ENCODE data around the gene DPEP2. TPM values are rescaled to one million over a fixed set of nuclear protein-coding genes. Genes with fewer than 3 reads are reported as not detected.
"Not testable (repeated sequence)": the region's sequence is repeated elsewhere in the genome, so short reads cannot be mapped to it uniquely, and the experiment has no call there.

DPEP2 gene
- total RNA-seq, 1 donor from 2014 or later = 0.99 TPM

DNA sequence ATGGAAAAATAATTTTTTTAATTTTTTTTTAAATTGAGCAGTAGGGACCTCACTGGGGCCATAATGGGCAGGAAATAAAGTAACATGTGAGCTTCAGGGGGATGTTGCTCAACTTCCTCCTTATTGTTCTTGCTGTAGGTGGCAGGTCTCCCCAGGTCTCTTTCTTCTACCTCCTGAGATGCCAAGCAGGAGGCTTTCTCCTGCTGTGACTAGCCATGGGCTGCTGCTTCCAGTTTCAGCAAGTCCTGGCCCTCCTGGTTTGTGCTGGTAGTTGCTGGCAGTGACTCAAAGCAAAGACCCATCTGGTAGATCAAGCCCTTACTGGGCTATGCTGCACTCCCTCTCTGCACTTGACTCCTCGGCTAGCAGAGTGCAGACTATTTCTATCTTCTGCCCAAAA lies 14.2 kb upstream of the DPEP2 start:
- TF ChIP-seq, protein P1, sequence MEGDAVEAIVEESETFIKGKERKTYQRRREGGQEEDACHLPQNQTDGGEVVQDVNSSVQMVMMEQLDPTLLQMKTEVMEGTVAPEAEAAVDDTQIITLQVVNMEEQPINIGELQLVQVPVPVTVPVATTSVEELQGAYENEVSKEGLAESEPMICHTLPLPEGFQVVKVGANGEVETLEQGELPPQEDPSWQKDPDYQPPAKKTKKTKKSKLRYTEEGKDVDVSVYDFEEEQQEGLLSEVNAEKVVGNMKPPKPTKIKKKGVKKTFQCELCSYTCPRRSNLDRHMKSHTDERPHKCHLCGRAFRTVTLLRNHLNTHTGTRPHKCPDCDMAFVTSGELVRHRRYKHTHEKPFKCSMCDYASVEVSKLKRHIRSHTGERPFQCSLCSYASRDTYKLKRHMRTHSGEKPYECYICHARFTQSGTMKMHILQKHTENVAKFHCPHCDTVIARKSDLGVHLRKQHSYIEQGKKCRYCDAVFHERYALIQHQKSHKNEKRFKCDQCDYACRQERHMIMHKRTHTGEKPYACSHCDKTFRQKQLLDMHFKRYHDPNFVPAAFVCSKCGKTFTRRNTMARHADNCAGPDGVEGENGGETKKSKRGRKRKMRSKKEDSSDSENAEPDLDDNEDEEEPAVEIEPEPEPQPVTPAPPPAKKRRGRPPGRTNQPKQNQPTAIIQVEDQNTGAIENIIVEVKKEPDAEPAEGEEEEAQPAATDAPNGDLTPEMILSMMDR (IDR thresholded peaks at IDR 0.05; ENCODE audit: borderline replicate concordance) = no peak
- no peak for DNase-seq
- intact Hi-C loops (cut with micrococcal nuclease) = no loop called here
- no peaks in the 10 kb centered on the region for H3K36me3 ChIP-seq
- H3K4me1 ChIP-seq = no peaks in the 10 kb centered on the region
- no peaks in the 10 kb centered on the region for H3K9me3 ChIP-seq (replicated peaks)
- no peak overlapping the region for H3K27ac ChIP-seq (replicated peaks)
- no peaks in the 10 kb centered on the region for H3K27me3 ChIP-seq (ENCODE audit: low read depth)
- no peak overlapping the region for H3K4me3 ChIP-seq

DNA sequence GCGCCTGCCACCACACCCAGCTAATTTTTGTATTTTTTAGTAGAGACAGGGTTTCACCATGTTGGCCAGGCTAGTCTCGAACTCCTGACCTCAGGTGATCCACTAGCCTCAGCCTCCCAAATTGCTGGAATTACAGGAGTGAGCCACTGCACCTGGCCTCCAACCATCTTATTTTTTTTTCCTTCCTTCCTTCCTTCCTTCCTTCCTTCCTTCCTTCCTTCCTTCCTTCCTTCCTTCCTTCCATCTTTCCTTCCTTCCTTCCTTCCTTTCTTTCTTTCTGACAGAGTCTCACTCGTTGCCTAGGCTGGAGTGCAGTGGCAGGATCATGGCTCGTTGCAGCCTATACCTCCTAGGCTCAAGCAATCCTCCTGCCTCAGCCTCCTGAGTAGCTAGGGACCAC lies 10.6 kb upstream of the DPEP2 start:
- intact Hi-C loops (cut with micrococcal nuclease); H3K4me1 ChIP-seq; DNase-seq; H3K9me3 ChIP-seq (replicated peaks); H3K27me3 ChIP-seq (ENCODE audit: low read depth); H3K4me3 ChIP-seq; H3K27ac ChIP-seq (replicated peaks); H3K36me3 ChIP-seq: not testable (repeated sequence)

DNA sequence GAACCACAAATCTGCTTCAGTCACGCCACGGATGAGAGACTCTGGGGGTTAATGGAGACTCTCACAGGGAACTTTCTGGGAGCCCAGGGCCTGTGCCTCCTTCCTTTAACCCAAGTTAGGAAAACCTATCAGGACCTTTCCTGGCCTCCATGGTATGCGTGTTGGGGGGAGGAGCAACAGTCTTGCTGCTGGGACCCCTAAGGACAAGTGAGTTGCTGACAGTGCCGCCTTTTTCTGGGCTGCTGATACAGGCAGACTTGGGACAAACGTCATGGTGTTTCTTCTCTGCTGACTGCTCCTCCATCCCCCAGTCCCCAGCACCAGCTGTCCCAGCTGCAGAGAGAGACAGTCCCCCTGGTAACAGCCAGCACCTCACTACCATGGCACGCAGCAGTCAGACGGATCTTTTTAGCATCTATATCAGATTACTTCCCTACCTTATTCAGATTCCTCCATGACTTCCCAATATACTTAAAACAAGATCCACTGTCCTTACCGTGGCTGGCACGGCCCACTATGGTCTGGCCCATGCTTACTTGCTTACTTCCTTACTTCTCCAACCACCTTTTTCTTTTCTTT lies 10.0 kb upstream of the DPEP2 start:
- DNase-seq = no peak
- H3K36me3 ChIP-seq = no peaks in the 10 kb centered on the region
- no peak overlapping the region for H3K27ac ChIP-seq (replicated peaks)
- H3K4me3 ChIP-seq = no peak overlapping the region
- no peaks in the 10 kb centered on the region for H3K4me1 ChIP-seq
- intact Hi-C loops (cut with micrococcal nuclease) = no loop called here
- no peaks in the 10 kb centered on the region for H3K9me3 ChIP-seq (replicated peaks)
- TF ChIP-seq, protein P1 (IDR thresholded peaks at IDR 0.05; ENCODE audit: borderline replicate concordance) = no peak
- no peaks in the 10 kb centered on the region for H3K27me3 ChIP-seq (ENCODE audit: low read depth)

DNA sequence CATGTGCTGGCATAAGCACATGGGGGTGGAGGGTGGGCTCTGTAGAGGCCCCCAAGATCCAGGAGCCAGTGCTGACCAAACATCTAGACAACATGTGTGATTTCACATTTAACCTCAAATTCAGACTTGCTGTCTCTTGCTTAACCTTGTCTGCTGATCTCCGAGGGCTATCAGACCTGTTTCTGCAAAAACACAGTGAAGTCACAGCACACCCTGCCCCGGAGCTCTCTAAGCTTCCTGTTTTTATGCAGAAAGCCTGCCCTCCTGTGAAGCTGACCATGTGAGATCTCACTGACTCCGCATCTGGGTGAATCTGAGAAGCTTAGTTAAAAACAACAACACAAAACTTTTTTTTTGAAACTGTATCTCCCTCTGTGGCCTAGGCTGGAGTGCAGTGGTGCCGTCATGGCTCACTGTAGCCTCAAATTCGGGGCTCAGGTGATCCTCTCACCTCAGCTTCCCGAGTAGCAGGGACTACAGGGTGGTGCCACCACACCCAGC lies 6.6 kb upstream of the DPEP2 start:
- DNase-seq = no peak
- no peaks in the 10 kb centered on the region for H3K9me3 ChIP-seq (replicated peaks)
- H3K4me3 ChIP-seq = no peak overlapping the region
- H3K27me3 ChIP-seq (ENCODE audit: low read depth) = no peaks in the 10 kb centered on the region
- TF ChIP-seq, protein P1 (IDR thresholded peaks at IDR 0.05; ENCODE audit: borderline replicate concordance) = no peak
- H3K27ac ChIP-seq (replicated peaks) = peak overlapping the region; percentile 30
- H3K4me1 ChIP-seq = peaks cover under 1% of the 10 kb centered on the region
- H3K36me3 ChIP-seq = no peaks in the 10 kb centered on the region
- intact Hi-C loops (cut with micrococcal nuclease) = no loop called here

DNA sequence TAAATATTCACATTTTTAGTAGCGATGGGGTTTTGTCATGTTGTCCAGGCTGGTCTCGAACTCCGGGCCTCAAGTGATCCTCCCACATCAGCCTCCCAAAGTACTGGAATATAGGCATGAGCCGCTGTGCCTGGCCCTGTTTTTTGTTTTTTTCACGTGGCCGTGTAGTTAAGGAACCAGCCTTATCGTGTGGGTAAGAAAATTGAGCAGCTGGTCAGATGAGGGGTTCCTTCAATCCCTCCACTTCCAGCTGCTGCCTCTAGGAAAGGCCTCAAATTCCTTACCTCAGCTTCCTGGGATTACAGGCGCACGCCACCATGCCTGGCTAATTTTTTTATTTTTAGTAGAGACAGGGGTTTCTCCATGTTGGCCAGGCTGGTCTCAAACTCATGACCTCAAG lies 5.9 kb upstream of the DPEP2 start:
- no peaks in the 10 kb centered on the region for H3K36me3 ChIP-seq
- no peak for DNase-seq
- no peak overlapping the region for H3K4me3 ChIP-seq
- H3K4me1 ChIP-seq = peaks cover 4% of the 10 kb centered on the region
- H3K9me3 ChIP-seq (replicated peaks) = no peaks in the 10 kb centered on the region
- H3K27me3 ChIP-seq (ENCODE audit: low read depth) = no peaks in the 10 kb centered on the region
- intact Hi-C loops (cut with micrococcal nuclease) = no loop called here
- peak overlapping the region; percentile 30 for H3K27ac ChIP-seq (replicated peaks)
- TF ChIP-seq, protein P1 (IDR thresholded peaks at IDR 0.05; ENCODE audit: borderline replicate concordance) = no peak

DNA sequence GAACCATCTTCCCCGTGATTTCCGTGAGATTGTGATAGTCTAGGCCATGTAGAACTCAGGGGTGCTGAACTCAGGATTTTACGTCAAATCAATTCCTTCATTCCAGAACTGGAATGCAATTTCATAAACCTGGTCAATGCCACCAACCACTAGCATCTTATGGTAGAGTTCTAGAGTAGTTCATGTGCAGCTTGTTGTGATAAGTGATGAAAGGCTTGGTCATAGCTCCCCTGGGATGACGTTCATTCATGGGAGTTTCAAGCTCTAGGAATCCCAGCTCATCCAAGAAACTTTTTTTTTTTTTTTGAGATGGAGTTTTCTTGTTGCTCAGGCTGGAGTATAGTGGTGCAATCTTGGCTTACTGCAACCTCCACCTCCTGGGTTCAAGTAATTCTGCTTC lies 3.7 kb upstream of the DPEP2 start:
- intact Hi-C loops (cut with micrococcal nuclease) = no loop called here
- Histone ChIP-seq H3K27me3 (ENCODE audit: low read depth) (no peaks in the 10 kb centered on the region), H3K9me3 (replicated peaks) (no peaks in the 10 kb centered on the region), H3K4me1 (peaks cover 11% of the 10 kb centered on the region), H3K4me3 (no peak overlapping the region), H3K27ac (replicated peaks) (no peak overlapping the region), H3K36me3 (no peaks in the 10 kb centered on the region)
- no peak for DNase-seq
- TF ChIP-seq, protein P1 (IDR thresholded peaks at IDR 0.05; ENCODE audit: borderline replicate concordance) = no peak
